ENCODE measurements around the gene IFNA10.
"Not testable (repeated sequence)": the region's sequence is repeated elsewhere in the genome, so short reads cannot be mapped to it uniquely, and the experiment has no call there.

The IFNA10 gene

DNA sequence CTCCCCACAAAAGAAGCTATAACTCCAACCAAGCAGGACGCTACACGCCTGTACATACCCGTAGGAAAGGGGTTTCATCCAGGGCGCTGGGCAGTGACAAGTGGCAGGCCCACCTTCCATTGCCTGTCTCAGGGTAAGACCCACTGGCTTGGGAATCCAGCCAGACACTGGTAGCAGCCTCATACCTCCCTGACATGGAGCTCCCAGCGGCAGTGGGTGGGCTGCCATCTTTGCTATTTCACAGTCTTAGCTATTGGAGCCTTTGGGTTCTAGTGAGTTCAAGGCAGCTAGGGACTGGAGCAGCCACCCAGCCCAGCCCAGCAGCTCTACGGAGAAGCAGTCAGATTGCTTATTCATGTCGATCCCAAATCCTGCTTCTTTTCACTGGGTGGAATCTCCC lies 3.4 kb upstream of the IFNA10 start:
- TF ChIP-seq, protein P1, sequence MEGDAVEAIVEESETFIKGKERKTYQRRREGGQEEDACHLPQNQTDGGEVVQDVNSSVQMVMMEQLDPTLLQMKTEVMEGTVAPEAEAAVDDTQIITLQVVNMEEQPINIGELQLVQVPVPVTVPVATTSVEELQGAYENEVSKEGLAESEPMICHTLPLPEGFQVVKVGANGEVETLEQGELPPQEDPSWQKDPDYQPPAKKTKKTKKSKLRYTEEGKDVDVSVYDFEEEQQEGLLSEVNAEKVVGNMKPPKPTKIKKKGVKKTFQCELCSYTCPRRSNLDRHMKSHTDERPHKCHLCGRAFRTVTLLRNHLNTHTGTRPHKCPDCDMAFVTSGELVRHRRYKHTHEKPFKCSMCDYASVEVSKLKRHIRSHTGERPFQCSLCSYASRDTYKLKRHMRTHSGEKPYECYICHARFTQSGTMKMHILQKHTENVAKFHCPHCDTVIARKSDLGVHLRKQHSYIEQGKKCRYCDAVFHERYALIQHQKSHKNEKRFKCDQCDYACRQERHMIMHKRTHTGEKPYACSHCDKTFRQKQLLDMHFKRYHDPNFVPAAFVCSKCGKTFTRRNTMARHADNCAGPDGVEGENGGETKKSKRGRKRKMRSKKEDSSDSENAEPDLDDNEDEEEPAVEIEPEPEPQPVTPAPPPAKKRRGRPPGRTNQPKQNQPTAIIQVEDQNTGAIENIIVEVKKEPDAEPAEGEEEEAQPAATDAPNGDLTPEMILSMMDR (IDR thresholded peaks at IDR 0.05; ENCODE audit: low read depth, low read length): no peak
- DNase-seq (ENCODE audit: extremely low read depth, low read depth): no peak

DNA sequence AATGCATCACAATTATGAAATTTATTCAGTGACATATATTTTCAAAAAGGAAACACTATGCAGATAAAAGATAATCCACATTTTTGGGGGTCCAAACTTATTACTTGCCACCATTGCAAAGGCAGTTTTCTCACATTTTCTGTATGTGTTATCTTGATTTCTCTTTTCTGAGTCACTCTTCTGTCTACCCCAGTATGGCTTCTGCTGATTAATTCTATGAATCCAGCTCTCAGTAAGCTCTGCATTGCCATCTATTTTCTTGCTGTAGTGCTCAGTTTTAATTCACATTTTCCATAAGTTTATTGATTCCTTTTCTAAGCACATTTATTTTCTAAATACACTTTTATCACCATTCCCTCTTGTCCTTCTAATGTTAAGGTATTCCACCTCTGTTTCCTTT lies 1.7 kb downstream of the IFNA10 start:
- no peak for DNase-seq (ENCODE audit: extremely low read depth, low read depth)
- TF ChIP-seq, protein P1 (IDR thresholded peaks at IDR 0.05; ENCODE audit: low read depth, low read length): no peak

GRCh38 chr9:21202105-21202504 lies 4.8 kb downstream of the IFNA10 start, which contains the start of gene IFNA7:
IFNA7 (minus strand) TSS chr9:21202205; CDS start chr9:21202165, 40 bp downstream.
- not testable (repeated sequence) for DNase-seq (ENCODE audit: extremely low read depth, low read depth)

DNA sequence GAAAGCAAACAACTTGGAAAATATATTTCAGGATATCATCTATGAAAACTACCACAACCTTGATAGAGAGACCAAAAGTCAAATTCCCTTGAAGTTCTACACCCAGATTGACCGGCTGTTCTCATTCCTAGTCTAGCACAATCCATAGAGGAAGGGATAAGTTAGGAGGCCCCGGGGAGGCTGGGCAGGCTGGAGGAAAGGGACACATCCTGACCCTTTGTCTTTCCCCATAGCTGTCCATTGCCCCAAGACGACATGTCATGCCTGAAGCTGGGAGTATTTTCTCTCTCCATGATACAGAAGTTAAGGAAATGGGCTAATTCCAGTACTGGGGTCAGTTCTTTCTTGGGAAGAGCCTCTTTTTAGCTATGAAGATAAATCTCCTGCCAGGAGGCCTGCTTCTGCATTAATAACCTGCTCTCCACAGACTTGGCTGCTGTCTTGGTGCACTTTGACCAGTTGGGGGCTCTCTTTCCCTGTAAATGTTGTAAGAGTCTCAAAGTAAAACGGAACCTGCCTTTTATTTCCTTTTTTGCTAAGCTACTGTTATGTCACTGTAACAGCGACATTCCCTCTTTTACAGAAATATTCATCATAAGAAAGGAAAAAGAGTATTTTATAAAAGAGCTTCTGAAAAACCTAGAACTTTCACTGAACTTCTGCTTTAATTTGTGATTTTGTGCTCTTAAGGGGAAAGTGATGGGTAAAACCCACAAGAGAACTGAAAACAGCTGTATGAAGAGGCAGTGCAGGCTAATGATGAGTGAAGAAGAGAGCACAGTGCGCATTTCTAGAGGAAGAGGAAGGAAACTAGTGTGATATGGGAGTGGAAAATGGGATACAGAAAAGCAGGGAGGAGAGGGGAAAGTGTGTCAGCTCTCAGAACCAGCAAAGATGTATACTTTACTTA lies 11.8 kb downstream of the IFNA10 start:
- TF ChIP-seq, protein P1 (IDR thresholded peaks at IDR 0.05; ENCODE audit: low read depth, low read length): peak; percentile 45
- not testable (repeated sequence) for DNase-seq (ENCODE audit: extremely low read depth, low read depth)

DNA sequence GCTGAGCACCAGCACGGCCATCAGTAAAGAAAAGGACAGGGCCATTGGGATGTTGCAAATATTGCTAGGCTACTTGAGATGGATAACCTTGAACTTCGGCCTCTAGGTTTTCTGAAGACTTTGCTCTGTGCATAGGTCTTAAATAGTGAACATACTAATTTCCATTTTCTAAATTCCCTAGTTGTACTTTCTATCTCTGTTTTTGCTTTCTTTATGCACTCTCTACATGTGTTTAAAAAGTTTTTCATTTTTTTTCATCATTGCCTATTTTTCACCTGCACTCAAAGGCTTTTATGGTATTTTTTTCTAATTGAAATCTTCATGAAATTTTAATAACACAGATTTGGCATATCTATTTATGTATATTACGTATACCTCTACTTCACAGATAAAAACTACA lies 19.5 kb downstream of the IFNA10 start, which contains the start of gene IFNA4:
TSS of gene IFNA4 (minus strand) at position 101 of the 400 bp plus-strand sequence. CDS start at position 45, 56 bp downstream.
- DNase-seq (ENCODE audit: extremely low read depth, low read depth): not testable (repeated sequence)

- DNase-seq (ENCODE audit: extremely low read depth, low read depth): not testable (repeated sequence)
- TF ChIP-seq, protein P1 (IDR thresholded peaks at IDR 0.05; ENCODE audit: low read depth, low read length): peak; percentile 27
These were observed 23.9 kb downstream of the IFNA10 start for GRCh38 chr9:21182810-21183736.

DNA sequence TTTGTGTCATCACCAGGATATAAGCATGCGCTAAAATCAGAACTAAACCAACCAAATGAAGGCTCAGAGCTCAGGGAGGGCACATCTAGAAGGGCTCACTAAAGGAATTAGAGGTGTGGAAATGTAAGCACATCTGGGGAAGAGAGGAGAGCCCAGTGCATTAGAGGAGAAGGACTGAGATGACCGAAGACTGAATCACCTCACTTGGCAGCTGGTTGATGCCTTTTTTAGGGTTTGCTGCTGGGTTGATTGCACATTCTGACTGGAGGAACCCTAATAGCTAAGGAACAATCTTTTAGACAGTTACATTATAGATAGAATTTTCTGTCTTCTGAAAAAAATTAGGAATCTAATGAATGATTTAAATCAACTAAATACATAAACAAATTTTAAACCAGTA lies 32.3 kb downstream of the IFNA10 start:
- DNase-seq (ENCODE audit: extremely low read depth, low read depth): no peak
- TF ChIP-seq, protein P1 (IDR thresholded peaks at IDR 0.05; ENCODE audit: low read depth, low read length): no peak

- TF ChIP-seq, protein P1 (IDR thresholded peaks at IDR 0.05; ENCODE audit: low read depth, low read length): no peak
- DNase-seq (ENCODE audit: extremely low read depth, low read depth): no peak
These were observed 34.8 kb downstream of the IFNA10 start for GRCh38 chr9:21172156-21172555.

Measured in AG09319 (cell line).